HCT116 (cell line): ENCODE measurements around the gene PA2G4. TPM values are rescaled to one million over a fixed set of nuclear protein-coding genes. Genes with fewer than 3 reads are reported as not detected.

Experiments used
- ATAC-seq: fragments of 200-7000 bp; cut with Tn5 transposase; 2 replicates; pipeline ENCODE4 v1.9.1; 2020; ENCODE audit warnings: mild to moderate bottlenecking, moderate library complexity
- BruUV-seq: library from RNA; stranded (reverse); fragments of 400-500 nt; replicated peaks from 2 replicates; lab custom pipeline; 2021; lab: Mats Ljungman, UMichigan
- CTCF ChIA-PET: fragments of 300-600 bp; sonication (Branson Sonifier 250); formaldehyde crosslinking; loops from one replicate; lab custom pipeline; 2021; ENCODE audit warnings: antibody characterized with exemption; lab: Charles Lee
- POLR2A ChIA-PET: fragments of 300-600, 350-600 bp; sonication (Branson Sonifier 250); formaldehyde crosslinking; loops from one replicate; lab custom pipeline; 2021; ENCODE audit warnings: antibody characterized with exemption; lab: Charles Lee
- RAD21 ChIA-PET, 2 experiments: fragments of 300-600 bp; sonication (Branson Sonifier 250); formaldehyde crosslinking; loops; one replicate each; lab custom pipeline; 2023; ENCODE audit warnings: low total read pairs in 2 of 2; ENCODE audit not compliant: uncharacterized antibody in 2 of 2, unreplicated experiment in 2 of 2, low non-redundant PET in 1 of 2; lab: Charles Lee
- DNase-seq: peaks from one replicate; pipeline ENCODE4 v3.0.0-alpha.2; 2010; ENCODE audit warnings: low read depth, low spot score
- H2AFZ ChIP-seq: fragments of 200-600 bp; shearing (Covaris generic), sonication (generic); 2 replicates; pipeline ENCODE4 v1.6.1; 2017; ENCODE audit warnings: low read depth, mixed run types, mixed read lengths, antibody characterized with exemption, low read length; ENCODE audit not compliant: poor library complexity, severe bottlenecking
- H3K27ac ChIP-seq: 2 replicates; pipeline ENCODE4 v1.5.1; 2012; ENCODE audit warnings: low read depth, low read length
- H3K27me3 ChIP-seq: fragments of 200-600 bp; sonication (generic); 2 replicates; pipeline ENCODE4 v1.6.1; 2016; ENCODE audit warnings: mixed run types, low read length, mixed read lengths; ENCODE audit not compliant: insufficient read depth
- H3K36me3 ChIP-seq, 2 experiments: fragments of 200-500 bp in 1 of 2; fragments of 200-600 bp in 1 of 2; sonication (Bioruptor generic) in 1 of 2; sonication (generic) in 1 of 2; 2 replicates each; pipeline versions ENCODE4 v1.5.1 to v1.6.1; 2014 to 2016; ENCODE audit warnings: low read length in 2 of 2, inconsistent platforms in 1 of 2, mixed read lengths in 1 of 2, mixed run types in 1 of 2; ENCODE audit not compliant: insufficient read depth in 2 of 2, control insufficient read depth in 1 of 2
- H3K4me1 ChIP-seq, 2 experiments: fragments of 200-600 bp in 1 of 2; sonication (generic) in 1 of 2; 2 replicates each; pipeline versions ENCODE4 v1.5.1 to v1.6.1; 2012 to 2017; ENCODE audit warnings: low read length in 2 of 2, inconsistent platforms in 1 of 2, mild to moderate bottlenecking in 1 of 2, mixed read lengths in 1 of 2, mixed run types in 1 of 2, moderate library complexity in 1 of 2; ENCODE audit not compliant: insufficient read depth in 2 of 2, control insufficient read depth in 1 of 2
- H3K4me2 ChIP-seq: fragments of 200-600 bp; sonication (generic); 2 replicates; pipeline ENCODE4 v1.6.1; 2017; ENCODE audit warnings: mixed run types, low read length, mixed read lengths
- H3K4me3 ChIP-seq, 2 experiments: fragments of 200-600 bp in 1 of 2; sonication (generic) in 1 of 2; replicated peaks in 1 of 2; 2 replicates each; pipeline ENCODE4 v1.5.1; 2011 to 2016; ENCODE audit warnings: low read length in 2 of 2, control low read depth in 1 of 2, low read depth in 1 of 2, mild to moderate bottlenecking in 1 of 2, mixed read lengths in 1 of 2, mixed run types in 1 of 2
- H3K79me2 ChIP-seq: fragments of 200-600 bp; sonication (generic); 2 replicates; pipeline ENCODE4 v1.6.1; 2017; ENCODE audit warnings: mild to moderate bottlenecking, mixed run types, low read length, moderate library complexity, mixed read lengths; ENCODE audit not compliant: insufficient read depth
- H3K9ac ChIP-seq: fragments of 200-600 bp; sonication (generic); 2 replicates; pipeline ENCODE4 v1.6.1; 2016; ENCODE audit warnings: low read length, mixed read lengths
- H3K9me2 ChIP-seq: fragments of 200-600 bp; sonication (generic), shearing (Covaris generic); 2 replicates; pipeline ENCODE4 v1.6.1; 2017; ENCODE audit warnings: mixed run types, mild to moderate bottlenecking, moderate library complexity; ENCODE audit not compliant: insufficient read depth
- H3K9me3 ChIP-seq, 2 experiments: fragments of 200-500 bp in 1 of 2; fragments of 200-600 bp in 1 of 2; sonication (Bioruptor generic) in 1 of 2; sonication (generic) in 1 of 2; 2 replicates each; pipeline ENCODE4 v1.6.1; 2014 to 2017; ENCODE audit warnings: low read length in 2 of 2, mixed read lengths in 2 of 2, inconsistent platforms in 1 of 2, low read depth in 1 of 2, mild to moderate bottlenecking in 1 of 2, mixed run types in 1 of 2, moderate library complexity in 1 of 2; ENCODE audit not compliant: control insufficient read depth in 1 of 2, insufficient read depth in 1 of 2
- H4K20me1 ChIP-seq: fragments of 200-600 bp; sonication (generic), shearing (Covaris generic); 2 replicates; pipeline ENCODE4 v1.6.1; 2017; ENCODE audit warnings: mixed run types, mild to moderate bottlenecking, moderate library complexity; ENCODE audit not compliant: insufficient read depth
- ATF3 ChIP-seq: IDR thresholded peaks from 2 replicates; pipeline ENCODE4 v1.6.1; 2012
- EGR1 ChIP-seq: IDR thresholded peaks from 2 replicates; pipeline ENCODE4 v1.6.1; 2012; ENCODE audit warnings: low read depth
- ELF1 ChIP-seq: IDR thresholded peaks from 2 replicates; pipeline ENCODE4 v1.6.1; 2012; ENCODE audit warnings: low read depth, borderline replicate concordance
- JUND ChIP-seq: IDR thresholded peaks from 2 replicates; pipeline ENCODE4 v1.6.1; 2012
- POLR2A ChIP-seq: IDR thresholded peaks from 2 replicates; pipeline ENCODE4 v1.7.0; 2011; ENCODE audit warnings: borderline replicate concordance; ENCODE audit not compliant: insufficient read depth, insufficient read length; ENCODE audit errors: extremely low read depth
- POLR2AphosphoS5 ChIP-seq: IDR thresholded peaks from 2 replicates; pipeline ENCODE4 v1.6.1; 2011; ENCODE audit warnings: mild to moderate bottlenecking, low read depth, low read length, moderate library complexity
- RAD21 ChIP-seq: IDR thresholded peaks from 2 replicates; pipeline ENCODE4 v1.6.1; 2012; ENCODE audit warnings: low read depth, mild to moderate bottlenecking
- SIN3A ChIP-seq: IDR thresholded peaks from 2 replicates; pipeline ENCODE4 v1.6.1; 2012; ENCODE audit warnings: low read depth
- SP1 ChIP-seq: IDR thresholded peaks from 2 replicates; pipeline ENCODE4 v1.6.1; 2012; ENCODE audit warnings: low read depth
- SRF ChIP-seq: IDR thresholded peaks from 2 replicates; pipeline ENCODE4 v1.6.1; 2012; ENCODE audit warnings: low read depth
- TCF7L2 ChIP-seq: IDR thresholded peaks from 2 replicates; pipeline ENCODE4 v1.7.0; 2011; ENCODE audit warnings: borderline replicate concordance, inconsistent platforms; ENCODE audit not compliant: insufficient read depth, insufficient read length; ENCODE audit errors: extremely low read depth
- YY1 ChIP-seq: IDR thresholded peaks from 2 replicates; pipeline ENCODE4 v1.6.1; 2011; ENCODE audit warnings: low read length, low read depth, moderate library complexity, mild to moderate bottlenecking; ENCODE audit not compliant: insufficient replicate concordance; ENCODE audit errors: extremely low read depth
- ZNF274 ChIP-seq: fragments of 200-500 bp; sonication (Bioruptor generic); IDR thresholded peaks from 2 replicates; pipeline ENCODE4 v1.6.1; 2014; ENCODE audit warnings: mild to moderate bottlenecking, low read depth, low read length, inconsistent platforms
- intact Hi-C: fragments of 100-400 bp; cut with micrococcal nuclease; formaldehyde crosslinking; loops from 2 replicates; pipeline ENCODE4 v1.10.0; 2022
- total RNA-seq: library from RNA; stranded (reverse); gene quantifications from one replicate; pipeline ENCODE4 v1.2.1, GENCODE V29; 2021; ENCODE audit not compliant: unreplicated experiment
- TF ChIP-seq, protein P1 (sequence below): IDR thresholded peaks from 2 replicates; pipeline ENCODE4 v1.6.1; 2012; ENCODE audit warnings: low read depth

PA2G4 gene
- total RNA-seq, 1 experiment from 2014 or later = 302 TPM

DNA sequence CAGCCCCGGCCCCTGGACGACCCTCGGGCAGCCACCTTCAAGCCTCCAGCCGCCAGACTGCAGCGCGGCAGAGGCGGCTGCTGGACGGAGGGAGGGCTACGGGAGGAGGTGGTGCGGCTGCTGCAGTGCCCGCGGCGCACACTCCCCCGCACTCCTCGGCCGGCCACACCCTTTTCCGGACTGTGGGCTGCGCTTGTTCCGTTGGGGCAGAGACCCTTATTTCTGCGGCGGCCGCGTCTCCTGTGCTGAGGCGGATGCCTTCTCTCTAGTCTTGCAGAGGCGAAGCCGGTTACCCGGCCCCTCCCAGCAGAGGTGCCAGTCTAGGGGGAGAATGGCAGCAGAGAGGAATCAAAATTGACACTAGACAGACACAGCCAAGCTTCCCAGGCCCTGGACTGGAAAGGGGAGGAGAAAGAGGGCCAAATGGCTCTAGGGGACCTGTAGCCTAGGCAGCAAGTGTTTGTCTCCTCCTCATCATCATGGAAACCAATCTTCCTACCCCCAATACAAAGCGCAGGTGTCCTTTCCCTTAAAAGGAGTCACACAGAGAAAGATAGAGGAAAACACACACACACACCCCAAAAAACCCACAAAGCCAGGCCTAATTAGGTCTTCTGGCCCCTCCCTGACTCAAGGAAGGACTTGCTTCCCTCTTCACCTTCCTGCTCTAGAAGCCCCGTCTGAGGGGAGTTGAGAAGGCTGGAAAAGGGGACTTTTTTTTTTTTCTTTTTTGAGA lies 25.0 kb downstream of the PA2G4 start:
- Histone ChIP-seq H3K27ac (peak overlapping the region; percentile 76), H3K9me3 (no peaks in the 10 kb centered on the region), H3K4me3 (peak overlapping the region; percentile 90 to 91), H3K27me3 (no peaks in the 10 kb centered on the region), H3K9me2 (no peaks in the 10 kb centered on the region), H4K20me1 (no peaks in the 10 kb centered on the region), H3K36me3 (peaks cover 27 to 40% of the 10 kb centered on the region in 2 experiments), H3K4me1 (peaks cover 16 to 33% of the 10 kb centered on the region in 2 experiments), H2AFZ (no peak overlapping the region), H3K79me2 (peaks cover 29% of the 10 kb centered on the region), H3K9ac (peak overlapping the region; percentile 90), H3K4me2 (peak overlapping the region; percentile 89)
- no peak for TF ChIP-seq JUND
- peak; percentile 32; the same call in 1 of the 2 replicates for TF ChIP-seq POLR2AphosphoS5
- TF ChIP-seq SP1 = peak; percentile 16; the same call in 1 of the 2 replicates
- peak; percentile 97 for TF ChIP-seq EGR1
- ATAC-seq = peak; percentile 41
- no peak for DNase-seq
- BruUV-seq = no TSS peak
- ChIA-PET CTCF (no interaction called here), RAD21 (no interaction called here), POLR2A (interaction anchor here (0.7 kb wide), 1 partner anchor 16 kb away, joined by 3 read pairs; no protein-coding TSS in a partner anchor)
- intact Hi-C loops = loop anchor here (2.0 kb wide), 1 partner anchor 23 kb away; the partner anchor contains the start of gene MYL6B

- Histone ChIP-seq H2AFZ (no peak overlapping the region), H3K79me2 (peaks cover 29% of the 10 kb centered on the region), H3K4me2 (peak overlapping the region; percentile 89), H3K9me2 (no peaks in the 10 kb centered on the region), H3K9ac (0 out of 2 replicates have a peak overlapping the region, but pooled peaks have one; percentile 12), H3K9me3 (no peaks in the 10 kb centered on the region), H3K4me3 (peak overlapping the region; percentile 90 to 91; a peak in 3 of 4 replicates), H4K20me1 (no peaks in the 10 kb centered on the region), H3K4me1 (peaks cover 16 to 33% of the 10 kb centered on the region in 2 experiments), H3K27ac (peak overlapping the region; percentile 76), H3K27me3 (no peaks in the 10 kb centered on the region), H3K36me3 (peaks cover 29 to 41% of the 10 kb centered on the region in 2 experiments)
- ChIA-PET POLR2A (no interaction called here), RAD21 (no interaction called here), CTCF (no interaction called here)
- ATAC-seq (no peak), DNase-seq (no peak)
- intact Hi-C loops = loop anchor here (2.0 kb wide), 1 partner anchor 23 kb away; the partner anchor contains the start of gene MYL6B
- BruUV-seq = no TSS peak
- no peak for TF ChIP-seq ZNF274
- TF ChIP-seq TCF7L2 = no peak
- TF ChIP-seq SRF = no peak
- no peak for TF ChIP-seq POLR2AphosphoS5
- TF ChIP-seq YY1 = no peak
- TF ChIP-seq RAD21 = no peak
- no peak for TF ChIP-seq POLR2A
- TF ChIP-seq ATF3 = no peak
- TF ChIP-seq, protein P1, sequence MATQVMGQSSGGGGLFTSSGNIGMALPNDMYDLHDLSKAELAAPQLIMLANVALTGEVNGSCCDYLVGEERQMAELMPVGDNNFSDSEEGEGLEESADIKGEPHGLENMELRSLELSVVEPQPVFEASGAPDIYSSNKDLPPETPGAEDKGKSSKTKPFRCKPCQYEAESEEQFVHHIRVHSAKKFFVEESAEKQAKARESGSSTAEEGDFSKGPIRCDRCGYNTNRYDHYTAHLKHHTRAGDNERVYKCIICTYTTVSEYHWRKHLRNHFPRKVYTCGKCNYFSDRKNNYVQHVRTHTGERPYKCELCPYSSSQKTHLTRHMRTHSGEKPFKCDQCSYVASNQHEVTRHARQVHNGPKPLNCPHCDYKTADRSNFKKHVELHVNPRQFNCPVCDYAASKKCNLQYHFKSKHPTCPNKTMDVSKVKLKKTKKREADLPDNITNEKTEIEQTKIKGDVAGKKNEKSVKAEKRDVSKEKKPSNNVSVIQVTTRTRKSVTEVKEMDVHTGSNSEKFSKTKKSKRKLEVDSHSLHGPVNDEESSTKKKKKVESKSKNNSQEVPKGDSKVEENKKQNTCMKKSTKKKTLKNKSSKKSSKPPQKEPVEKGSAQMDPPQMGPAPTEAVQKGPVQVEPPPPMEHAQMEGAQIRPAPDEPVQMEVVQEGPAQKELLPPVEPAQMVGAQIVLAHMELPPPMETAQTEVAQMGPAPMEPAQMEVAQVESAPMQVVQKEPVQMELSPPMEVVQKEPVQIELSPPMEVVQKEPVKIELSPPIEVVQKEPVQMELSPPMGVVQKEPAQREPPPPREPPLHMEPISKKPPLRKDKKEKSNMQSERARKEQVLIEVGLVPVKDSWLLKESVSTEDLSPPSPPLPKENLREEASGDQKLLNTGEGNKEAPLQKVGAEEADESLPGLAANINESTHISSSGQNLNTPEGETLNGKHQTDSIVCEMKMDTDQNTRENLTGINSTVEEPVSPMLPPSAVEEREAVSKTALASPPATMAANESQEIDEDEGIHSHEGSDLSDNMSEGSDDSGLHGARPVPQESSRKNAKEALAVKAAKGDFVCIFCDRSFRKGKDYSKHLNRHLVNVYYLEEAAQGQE = no peak
- no peak for TF ChIP-seq SIN3A
- TF ChIP-seq ELF1 = no peak
Measured at GRCh38 chr12:56129942-56130495, 25.7 kb downstream of the PA2G4 start.
